Esophagus squamous epithelium (tissue), 4 donors: Measurements from ENCODE around the gene ADAM12.

Experiments
- POLR2A ChIP-seq, 4 donors: fragments of 450-650 bp; IDR thresholded peaks; one replicate each; pipeline ENCODE4 v1.6.1; 2017; ENCODE audit warnings: antibody characterized with exemption in 4 of 4, mild to moderate bottlenecking in 4 of 4, moderate library complexity in 3 of 4
- TF ChIP-seq, protein P1 (sequence below), 6 experiments: fragments of 450-650 bp in 4 of 6; fragments of 200-600 bp in 2 of 6; sonication (generic) in 2 of 6; IDR thresholded peaks; one replicate each; pipeline ENCODE4 v1.5.1; 2016 to 2019; ENCODE audit warnings: antibody characterized with exemption in 6 of 6, mild to moderate bottlenecking in 4 of 6, moderate library complexity in 4 of 6

DNA sequence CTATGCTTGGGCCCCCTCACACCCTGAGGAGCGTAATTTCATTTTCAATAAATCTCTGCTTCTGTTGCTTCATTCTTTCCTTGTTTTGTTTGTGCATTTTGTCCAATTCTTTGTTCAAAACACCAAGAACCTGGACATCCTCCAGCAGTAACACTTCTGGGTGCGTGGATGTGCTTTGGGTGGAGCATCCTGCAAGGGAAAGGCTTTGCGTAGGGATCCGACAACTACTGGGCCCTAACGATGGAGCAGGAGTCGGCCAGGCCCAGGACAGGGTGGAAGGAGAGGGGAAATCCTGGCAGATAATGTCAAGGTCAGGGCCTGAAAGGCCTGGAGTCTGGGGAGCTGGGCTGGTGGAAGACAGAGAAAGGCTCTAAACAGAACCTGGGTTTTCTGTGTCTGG is 231.8 kb downstream of the ADAM12 start:
- no peak for TF ChIP-seq POLR2A (IDR thresholded peaks at IDR 0.05)
- TF ChIP-seq, protein P1, sequence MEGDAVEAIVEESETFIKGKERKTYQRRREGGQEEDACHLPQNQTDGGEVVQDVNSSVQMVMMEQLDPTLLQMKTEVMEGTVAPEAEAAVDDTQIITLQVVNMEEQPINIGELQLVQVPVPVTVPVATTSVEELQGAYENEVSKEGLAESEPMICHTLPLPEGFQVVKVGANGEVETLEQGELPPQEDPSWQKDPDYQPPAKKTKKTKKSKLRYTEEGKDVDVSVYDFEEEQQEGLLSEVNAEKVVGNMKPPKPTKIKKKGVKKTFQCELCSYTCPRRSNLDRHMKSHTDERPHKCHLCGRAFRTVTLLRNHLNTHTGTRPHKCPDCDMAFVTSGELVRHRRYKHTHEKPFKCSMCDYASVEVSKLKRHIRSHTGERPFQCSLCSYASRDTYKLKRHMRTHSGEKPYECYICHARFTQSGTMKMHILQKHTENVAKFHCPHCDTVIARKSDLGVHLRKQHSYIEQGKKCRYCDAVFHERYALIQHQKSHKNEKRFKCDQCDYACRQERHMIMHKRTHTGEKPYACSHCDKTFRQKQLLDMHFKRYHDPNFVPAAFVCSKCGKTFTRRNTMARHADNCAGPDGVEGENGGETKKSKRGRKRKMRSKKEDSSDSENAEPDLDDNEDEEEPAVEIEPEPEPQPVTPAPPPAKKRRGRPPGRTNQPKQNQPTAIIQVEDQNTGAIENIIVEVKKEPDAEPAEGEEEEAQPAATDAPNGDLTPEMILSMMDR (IDR thresholded peaks at IDR 0.05), result no peak
